CD4-positive, alpha-beta T cell treated with Interleukin-2 at 100 ng/mL for 4 hours (primary cell): ENCODE measurements around the gene TCEAL3.
A peak's percentile ranks its signal among the peaks of the same experiment; 100 is the strongest.
"Not testable (repeated sequence)": the region's sequence is repeated elsewhere in the genome, so short reads cannot be mapped to it uniquely, and the experiment has no call there.

Experiments
- DNase-seq: peaks from one replicate; pipeline ENCODE4 v3.0.0-alpha.2; 2020; ENCODE audit warnings: low spot score

TCEAL3 gene, protein sequence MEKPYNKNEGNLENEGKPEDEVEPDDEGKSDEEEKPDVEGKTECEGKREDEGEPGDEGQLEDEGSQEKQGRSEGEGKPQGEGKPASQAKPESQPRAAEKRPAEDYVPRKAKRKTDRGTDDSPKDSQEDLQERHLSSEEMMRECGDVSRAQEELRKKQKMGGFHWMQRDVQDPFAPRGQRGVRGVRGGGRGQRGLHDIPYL

GRCh38 chrX:103607364-103608305 lies at the start of gene TCEAL3:
TCEAL3 (plus strand) TSS chrX:103607963; CDS start chrX:103609065, 1,102 bp downstream.
- peak; percentile 23 for DNase-seq

- no peak for DNase-seq
Observed at GRCh38 chrX:103560256-103560655, 47.5 kb upstream of the TCEAL3 start.

GRCh38 chrX:103562801-103563200 lies 45.0 kb upstream of the TCEAL3 start:
- no peak for DNase-seq

GRCh38 chrX:103565197-103565596 lies 42.6 kb upstream of the TCEAL3 start:
- DNase-seq, result no peak

DNA sequence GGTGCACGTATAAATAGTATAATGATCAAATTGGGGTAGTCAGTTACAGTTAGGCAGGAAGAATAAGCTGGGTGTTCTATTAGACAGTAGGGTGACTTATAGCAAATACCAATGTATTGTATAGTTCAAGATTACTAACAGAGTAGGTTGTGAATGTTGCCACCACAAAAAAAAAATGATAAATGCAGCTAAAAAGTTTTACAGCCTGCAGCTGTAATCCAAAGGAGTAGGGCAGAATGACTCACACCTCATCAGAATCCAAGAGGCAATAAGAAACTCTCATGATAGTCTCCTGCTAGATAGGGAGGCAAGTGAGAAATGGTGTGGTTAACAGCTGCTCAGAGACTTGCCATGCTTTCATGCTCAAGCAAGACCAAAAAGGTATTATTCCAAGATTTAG lies 42.0 kb upstream of the TCEAL3 start:
- DNase-seq, result no peak

DNA sequence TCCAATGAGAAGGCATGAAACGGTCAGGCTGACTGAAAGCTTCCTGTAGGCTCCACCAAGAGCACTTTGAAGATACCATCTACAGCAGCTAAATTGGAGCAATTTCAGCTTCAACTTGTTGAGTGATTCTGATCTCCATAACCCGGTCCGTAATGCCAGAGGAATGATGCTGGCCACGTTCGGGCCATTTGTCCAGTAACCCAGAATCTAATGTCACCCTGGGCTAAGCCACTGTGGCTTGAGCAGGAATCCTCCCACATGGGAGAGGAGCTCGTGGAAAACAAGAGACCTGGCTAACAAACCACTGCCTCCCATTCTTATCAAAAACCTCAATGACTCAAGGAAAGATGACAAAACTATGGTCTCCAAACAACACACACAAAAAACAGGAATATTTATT lies 36.6 kb upstream of the TCEAL3 start:
- no peak for DNase-seq

GRCh38 chrX:103571726-103572125 lies 36.0 kb upstream of the TCEAL3 start:
- no peak for DNase-seq

GRCh38 chrX:103573202-103573601 lies 34.6 kb upstream of the TCEAL3 start:
- DNase-seq, result no peak

DNA sequence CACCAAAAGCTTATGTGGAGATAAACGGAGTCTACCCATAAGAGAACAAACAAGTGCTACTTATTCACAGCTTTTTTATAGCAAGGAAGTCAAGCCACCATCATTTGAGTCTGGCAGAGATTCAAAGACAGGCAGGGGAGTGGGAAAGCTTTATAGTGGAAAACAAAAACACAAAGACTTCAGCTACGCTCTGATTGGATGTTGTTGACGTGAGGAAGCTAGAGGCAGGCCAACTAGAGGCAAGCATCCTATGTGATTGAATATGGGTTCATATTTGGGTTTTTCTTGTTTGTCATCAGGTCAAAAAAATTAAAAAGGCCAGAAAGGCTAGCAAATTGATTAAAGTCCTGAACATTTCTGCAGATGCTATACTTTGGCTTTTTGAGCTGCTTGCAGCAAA lies 23.2 kb upstream of the TCEAL3 start:
- DNase-seq, result no peak

- peak; percentile 20 for DNase-seq
Observed at GRCh38 chrX:103585411-103586313, 22.1 kb upstream of the TCEAL3 start, which contains the start of gene TCEAL4. TCEAL4 (plus strand) TSS chrX:103585515; CDS start chrX:103586676, 1,161 bp downstream.

- no peak for DNase-seq
Observed at GRCh38 chrX:103586314-103586646, 21.5 kb upstream of the TCEAL3 start.

DNA sequence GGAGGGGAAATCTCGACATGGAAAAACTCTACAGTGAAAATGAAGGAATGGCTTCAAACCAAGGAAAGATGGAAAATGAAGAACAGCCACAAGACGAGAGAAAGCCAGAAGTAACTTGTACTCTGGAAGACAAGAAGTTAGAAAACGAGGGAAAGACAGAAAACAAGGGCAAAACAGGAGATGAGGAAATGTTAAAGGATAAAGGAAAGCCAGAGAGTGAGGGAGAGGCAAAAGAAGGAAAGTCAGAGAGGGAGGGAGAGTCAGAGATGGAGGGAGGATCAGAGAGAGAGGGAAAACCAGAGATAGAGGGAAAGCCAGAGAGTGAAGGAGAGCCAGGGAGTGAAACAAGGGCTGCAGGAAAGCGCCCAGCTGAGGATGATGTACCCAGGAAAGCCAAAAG lies 21.1 kb upstream of the TCEAL3 start:
- no peak for DNase-seq

- not testable (repeated sequence) for DNase-seq
Observed at GRCh38 chrX:103592295-103592694, 15.5 kb upstream of the TCEAL3 start.

DNA sequence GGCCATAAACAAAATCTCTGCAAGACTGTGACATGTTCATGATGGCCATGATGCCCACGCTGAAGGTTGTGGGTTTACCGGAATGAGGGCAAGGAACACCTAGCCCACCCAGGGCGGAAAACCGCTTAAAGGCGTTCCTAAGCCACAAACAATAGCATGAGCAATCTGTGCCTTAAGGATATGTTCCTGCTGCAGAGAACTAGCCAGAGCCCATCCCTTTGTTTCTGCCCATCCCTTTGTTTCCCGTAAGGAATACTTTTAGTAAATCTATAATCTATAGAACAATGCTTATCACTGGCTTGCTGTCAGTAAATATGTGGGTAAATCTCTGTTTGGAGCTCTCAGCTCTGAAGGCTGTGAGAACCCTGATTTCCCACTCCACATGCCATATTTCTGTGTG lies 12.6 kb upstream of the TCEAL3 start:
- not testable (repeated sequence) for DNase-seq

GRCh38 chrX:103608306-103608963 lies 672 bp downstream of the TCEAL3 start:
- DNase-seq, result no peak

GRCh38 chrX:103610282-103610681 lies 2.5 kb downstream of the TCEAL3 start:
- DNase-seq, result no peak

- no peak for DNase-seq
Observed at GRCh38 chrX:103613362-103613890, 5.7 kb downstream of the TCEAL3 start.

DNA sequence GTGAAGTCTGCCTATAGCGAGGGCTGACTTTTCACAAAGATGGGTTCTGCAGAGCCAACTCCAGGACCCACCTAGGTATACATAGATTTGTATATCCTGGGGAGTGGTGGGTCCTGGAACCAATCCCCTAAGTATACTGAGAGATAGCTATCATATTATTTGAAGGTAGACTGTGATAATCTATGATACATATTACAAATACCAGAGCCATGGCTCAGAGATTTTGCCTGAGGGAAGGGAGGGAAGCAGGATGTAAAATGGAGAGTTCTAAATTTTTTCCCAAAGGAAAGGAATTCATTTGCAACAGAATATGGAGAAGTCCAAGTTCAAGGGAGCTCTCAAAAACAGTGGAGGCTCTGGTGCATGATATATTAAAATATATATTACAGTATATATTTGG lies 7.2 kb downstream of the TCEAL3 start:
- DNase-seq, result no peak

DNA sequence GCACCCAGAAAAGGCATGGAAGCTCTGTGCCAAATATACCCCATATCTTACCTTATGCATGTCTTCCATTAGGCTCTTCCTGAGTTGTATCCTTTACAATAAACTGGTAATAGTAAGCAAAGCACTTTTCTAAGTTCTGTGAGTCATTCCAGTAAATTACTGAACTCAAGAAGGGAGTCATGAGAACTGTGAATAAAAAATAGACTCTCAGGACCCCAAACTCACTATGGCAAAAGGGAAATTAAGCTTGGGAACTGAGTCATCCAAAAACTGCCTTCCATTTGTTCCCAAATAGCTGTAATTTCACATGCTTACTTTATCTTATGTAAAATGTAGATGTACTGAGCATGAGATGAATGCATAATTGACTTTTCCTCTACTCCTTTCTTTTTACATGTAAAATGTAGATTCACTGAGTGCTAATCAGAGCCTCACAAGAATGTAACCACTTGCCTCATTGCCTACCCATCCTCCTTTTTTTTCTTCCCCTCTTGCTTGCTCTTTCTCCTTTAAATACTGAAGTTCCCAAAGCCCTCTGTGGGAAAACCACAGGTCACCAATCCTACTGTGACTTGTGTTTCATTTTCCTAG lies 8.1 kb downstream of the TCEAL3 start:
- DNase-seq, result no peak

DNA sequence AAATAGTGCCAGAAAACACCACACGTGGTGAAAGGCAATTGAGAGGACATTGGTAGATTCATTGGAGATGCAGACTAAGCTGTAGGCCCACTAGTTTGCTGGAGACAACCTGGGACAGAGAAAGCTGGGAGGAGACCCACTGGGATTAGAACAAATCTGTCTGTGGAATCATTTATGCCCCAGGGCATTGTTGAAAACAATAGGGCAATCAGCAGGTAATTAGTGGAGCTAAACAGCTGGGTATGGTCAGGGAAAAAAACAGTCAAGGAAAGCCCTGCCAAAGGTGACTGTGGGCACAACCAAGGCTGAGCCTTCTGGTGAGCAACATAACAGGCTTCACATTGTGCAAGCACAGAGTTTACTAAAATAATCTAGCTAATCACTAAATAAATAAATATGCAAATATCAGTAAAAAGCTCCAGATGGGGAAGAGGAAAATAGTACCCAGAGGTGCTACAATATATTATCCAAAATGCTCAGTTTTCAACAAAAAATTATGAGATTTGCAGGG lies 9.0 kb downstream of the TCEAL3 start:
- no peak for DNase-seq

GRCh38 chrX:103624111-103624510 lies 16.3 kb downstream of the TCEAL3 start:
- no peak for DNase-seq
